ENCODE results near the gene CDH2.

Gene CDH2

GRCh38 chr18:28126768-28127167 lies 50.2 kb downstream of the CDH2 start (continued):
- TF ChIP-seq, protein P1, sequence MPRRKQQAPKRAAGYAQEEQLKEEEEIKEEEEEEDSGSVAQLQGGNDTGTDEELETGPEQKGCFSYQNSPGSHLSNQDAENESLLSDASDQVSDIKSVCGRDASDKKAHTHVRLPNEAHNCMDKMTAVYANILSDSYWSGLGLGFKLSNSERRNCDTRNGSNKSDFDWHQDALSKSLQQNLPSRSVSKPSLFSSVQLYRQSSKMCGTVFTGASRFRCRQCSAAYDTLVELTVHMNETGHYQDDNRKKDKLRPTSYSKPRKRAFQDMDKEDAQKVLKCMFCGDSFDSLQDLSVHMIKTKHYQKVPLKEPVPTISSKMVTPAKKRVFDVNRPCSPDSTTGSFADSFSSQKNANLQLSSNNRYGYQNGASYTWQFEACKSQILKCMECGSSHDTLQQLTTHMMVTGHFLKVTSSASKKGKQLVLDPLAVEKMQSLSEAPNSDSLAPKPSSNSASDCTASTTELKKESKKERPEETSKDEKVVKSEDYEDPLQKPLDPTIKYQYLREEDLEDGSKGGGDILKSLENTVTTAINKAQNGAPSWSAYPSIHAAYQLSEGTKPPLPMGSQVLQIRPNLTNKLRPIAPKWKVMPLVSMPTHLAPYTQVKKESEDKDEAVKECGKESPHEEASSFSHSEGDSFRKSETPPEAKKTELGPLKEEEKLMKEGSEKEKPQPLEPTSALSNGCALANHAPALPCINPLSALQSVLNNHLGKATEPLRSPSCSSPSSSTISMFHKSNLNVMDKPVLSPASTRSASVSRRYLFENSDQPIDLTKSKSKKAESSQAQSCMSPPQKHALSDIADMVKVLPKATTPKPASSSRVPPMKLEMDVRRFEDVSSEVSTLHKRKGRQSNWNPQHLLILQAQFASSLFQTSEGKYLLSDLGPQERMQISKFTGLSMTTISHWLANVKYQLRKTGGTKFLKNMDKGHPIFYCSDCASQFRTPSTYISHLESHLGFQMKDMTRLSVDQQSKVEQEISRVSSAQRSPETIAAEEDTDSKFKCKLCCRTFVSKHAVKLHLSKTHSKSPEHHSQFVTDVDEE (CRISPR knock-in tag; IDR thresholded peaks at IDR 0.05): no peak
- TF ChIP-seq TCF4 (CRISPR knock-in tag; IDR thresholded peaks at IDR 0.05; ENCODE audit: borderline replicate concordance) (no peak), ZFP30 (CRISPR knock-in tag; IDR thresholded peaks at IDR 0.05) (no peak), OSR1 (CRISPR knock-in tag; IDR thresholded peaks at IDR 0.05) (no peak), RARB (CRISPR knock-in tag; IDR thresholded peaks at IDR 0.05) (no peak), BACH2 (CRISPR knock-in tag; IDR thresholded peaks at IDR 0.05; ENCODE audit: borderline replicate concordance) (no peak)
- TF ChIP-seq, protein P2, sequence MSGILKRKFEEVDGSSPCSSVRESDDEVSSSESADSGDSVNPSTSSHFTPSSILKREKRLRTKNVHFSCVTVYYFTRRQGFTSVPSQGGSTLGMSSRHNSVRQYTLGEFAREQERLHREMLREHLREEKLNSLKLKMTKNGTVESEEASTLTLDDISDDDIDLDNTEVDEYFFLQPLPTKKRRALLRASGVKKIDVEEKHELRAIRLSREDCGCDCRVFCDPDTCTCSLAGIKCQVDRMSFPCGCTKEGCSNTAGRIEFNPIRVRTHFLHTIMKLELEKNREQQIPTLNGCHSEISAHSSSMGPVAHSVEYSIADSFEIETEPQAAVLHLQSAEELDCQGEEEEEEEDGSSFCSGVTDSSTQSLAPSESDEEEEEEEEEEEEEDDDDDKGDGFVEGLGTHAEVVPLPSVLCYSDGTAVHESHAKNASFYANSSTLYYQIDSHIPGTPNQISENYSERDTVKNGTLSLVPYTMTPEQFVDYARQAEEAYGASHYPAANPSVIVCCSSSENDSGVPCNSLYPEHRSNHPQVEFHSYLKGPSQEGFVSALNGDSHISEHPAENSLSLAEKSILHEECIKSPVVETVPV (CRISPR knock-in tag; IDR thresholded peaks at IDR 0.05): no peak

- ATAC-seq: no peak
- no peak for TF ChIP-seq SNAI2 (CRISPR knock-in tag; IDR thresholded peaks at IDR 0.05)
- TF ChIP-seq ZNF70 (CRISPR knock-in tag; IDR thresholded peaks at IDR 0.05): no peak
- TF ChIP-seq ZC3H10 (CRISPR knock-in tag; IDR thresholded peaks at IDR 0.05): no peak
- no peak for TF ChIP-seq ZNF565 (CRISPR knock-in tag; conservative IDR thresholded peaks at IDR 0.05; ENCODE audit: low read depth)
- TF ChIP-seq ZNF8 (CRISPR knock-in tag; IDR thresholded peaks at IDR 0.05): no peak
- TF ChIP-seq OSR1 (CRISPR knock-in tag; IDR thresholded peaks at IDR 0.05): no peak
- TF ChIP-seq CSDC2 (CRISPR knock-in tag; IDR thresholded peaks at IDR 0.05): no peak
- TF ChIP-seq ISL1 (CRISPR knock-in tag; IDR thresholded peaks at IDR 0.05): no peak
- TF ChIP-seq RARB (CRISPR knock-in tag; IDR thresholded peaks at IDR 0.05): no peak
- no peak for TF ChIP-seq TOX (CRISPR knock-in tag; IDR thresholded peaks at IDR 0.05; ENCODE audit: borderline replicate concordance)
- TF ChIP-seq, protein P2 (CRISPR knock-in tag; IDR thresholded peaks at IDR 0.05): no peak
- TF ChIP-seq ESRRG (CRISPR knock-in tag; IDR thresholded peaks at IDR 0.05): no peak
- TF ChIP-seq, protein P1 (CRISPR knock-in tag; IDR thresholded peaks at IDR 0.05): no peak
- no peak for TF ChIP-seq PPARA (CRISPR knock-in tag; IDR thresholded peaks at IDR 0.05; ENCODE audit: borderline replicate concordance)
- TF ChIP-seq GLIS3 (CRISPR knock-in tag; IDR thresholded peaks at IDR 0.05): no peak
- no peak for TF ChIP-seq ZFP30 (CRISPR knock-in tag; IDR thresholded peaks at IDR 0.05)
- no peak for TF ChIP-seq ZFP3 (CRISPR knock-in tag; IDR thresholded peaks at IDR 0.05)
These were observed 51.9 kb downstream of the CDH2 start for GRCh38 chr18:28125051-28125450.

DNA sequence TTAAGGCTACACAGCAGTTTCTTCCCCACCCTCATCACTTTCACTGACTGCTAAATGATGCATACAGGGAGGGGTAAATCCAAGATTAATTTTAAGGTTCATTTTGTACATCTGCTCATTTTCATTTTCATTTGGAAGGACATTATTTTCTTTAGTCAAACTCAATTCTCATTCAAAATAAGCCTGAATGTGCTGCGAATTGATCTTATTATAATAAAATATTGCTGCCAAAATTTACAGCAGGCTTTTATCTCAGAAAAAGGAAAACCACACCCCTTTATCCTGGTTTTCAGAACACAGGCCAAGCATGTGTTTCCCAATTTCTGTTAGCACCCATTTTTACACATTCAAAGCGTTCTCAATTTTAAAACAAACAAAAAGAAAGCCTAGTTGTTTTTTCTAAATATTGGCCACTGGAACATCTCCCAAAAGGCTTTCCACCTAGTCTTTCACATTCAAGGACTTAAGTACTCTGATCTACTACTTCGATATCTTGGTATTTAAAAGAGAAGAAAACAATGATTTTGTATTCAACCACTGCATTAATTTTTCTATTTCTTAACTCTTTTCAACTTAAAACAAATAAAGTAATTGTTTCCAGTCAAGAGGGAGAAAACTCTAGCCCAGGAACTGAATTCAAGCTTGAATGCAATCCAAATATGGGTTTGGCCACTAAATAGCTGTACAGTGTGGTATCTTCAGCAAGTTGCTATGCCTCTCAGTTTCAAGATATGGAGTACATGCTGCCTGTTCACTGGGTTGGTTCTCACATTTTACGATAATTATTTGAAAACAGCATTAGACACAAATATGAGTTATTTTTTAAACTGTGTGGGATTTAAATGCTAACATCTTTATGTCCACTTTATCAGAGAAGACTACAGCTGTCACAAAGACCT lies 52.5 kb downstream of the CDH2 start:
- peak; percentile 30; the same call in 1 of the 3 replicates for ATAC-seq
- TF ChIP-seq CREB5 (CRISPR knock-in tag; IDR thresholded peaks at IDR 0.05; ENCODE audit: low read depth) (no peak), RARB (CRISPR knock-in tag; IDR thresholded peaks at IDR 0.05) (no peak), CSDC2 (CRISPR knock-in tag; IDR thresholded peaks at IDR 0.05) (no peak), PATZ1 (CRISPR knock-in tag; IDR thresholded peaks at IDR 0.05; ENCODE audit: borderline replicate concordance) (no peak), OSR1 (CRISPR knock-in tag; IDR thresholded peaks at IDR 0.05) (no peak), ZNF565 (CRISPR knock-in tag; conservative IDR thresholded peaks at IDR 0.05; ENCODE audit: low read depth) (no peak), ESRRG (CRISPR knock-in tag; IDR thresholded peaks at IDR 0.05) (no peak), SNAI2 (CRISPR knock-in tag; IDR thresholded peaks at IDR 0.05) (no peak), ZFP30 (CRISPR knock-in tag; IDR thresholded peaks at IDR 0.05) (no peak), TCF4 (CRISPR knock-in tag; IDR thresholded peaks at IDR 0.05; ENCODE audit: borderline replicate concordance) (no peak), ARNTL (CRISPR knock-in tag; IDR thresholded peaks at IDR 0.05; ENCODE audit: borderline replicate concordance, low read depth) (no peak), ISL1 (CRISPR knock-in tag; IDR thresholded peaks at IDR 0.05) (no peak), PPARA (CRISPR knock-in tag; IDR thresholded peaks at IDR 0.05; ENCODE audit: borderline replicate concordance) (no peak)
